Muscle layer of colon (tissue), 2 donors: Measurements from ENCODE around the gene DCC.

Experiments
- H3K27ac ChIP-seq: one replicate; pipeline ENCODE4 v1.7.0; 2013; ENCODE audit warnings: low read depth, mild to moderate bottlenecking, low read length, moderate library complexity
- H3K27me3 ChIP-seq, 2 donors: one replicate each; pipeline ENCODE4 v1.7.0; 2013; ENCODE audit warnings: low read length in 2 of 2, mild to moderate bottlenecking in 2 of 2; ENCODE audit not compliant: insufficient read depth in 2 of 2, control insufficient read depth in 1 of 2
- H3K36me3 ChIP-seq: one replicate; pipeline ENCODE4 v1.7.0; 2013; ENCODE audit warnings: mild to moderate bottlenecking, low read length; ENCODE audit not compliant: insufficient read depth
- H3K4me1 ChIP-seq: one replicate; pipeline ENCODE4 v1.7.0; 2013; ENCODE audit warnings: mild to moderate bottlenecking, low read length; ENCODE audit not compliant: insufficient read depth
- H3K4me3 ChIP-seq, 2 donors: one replicate each; pipeline ENCODE4 v1.7.0; 2013; ENCODE audit warnings: low read length in 2 of 2, low read depth in 1 of 2, mild to moderate bottlenecking in 1 of 2, moderate library complexity in 1 of 2
- H3K9ac ChIP-seq: one replicate; pipeline ENCODE4 v1.7.0; 2013; ENCODE audit warnings: low read length
- H3K9me3 ChIP-seq: one replicate; pipeline ENCODE4 v1.7.0; 2013; ENCODE audit warnings: mild to moderate bottlenecking, low read length
- donor health status: abdominal sarcoma.
- donor health status: Adenocarcinoma of cecum.

The DCC gene

GRCh38 chr18:52510139-52510538 lies 170.1 kb downstream of the DCC start:
- no peaks in the 10 kb centered on the region for H3K4me1 ChIP-seq
- H3K36me3 ChIP-seq = no peaks in the 10 kb centered on the region
- no peaks in the 10 kb centered on the region for H3K27me3 ChIP-seq
- no peaks in the 10 kb centered on the region for H3K9me3 ChIP-seq
- H3K9ac ChIP-seq = no peak overlapping the region
- no peak overlapping the region for H3K27ac ChIP-seq
- no peak overlapping the region for H3K4me3 ChIP-seq

GRCh38 chr18:52518086-52518485 lies 178.1 kb downstream of the DCC start:
- Histone ChIP-seq H3K4me3 (no peak overlapping the region), H3K4me1 (no peaks in the 10 kb centered on the region), H3K9me3 (no peaks in the 10 kb centered on the region), H3K27me3 (no peaks in the 10 kb centered on the region), H3K9ac (no peak overlapping the region), H3K27ac (no peak overlapping the region), H3K36me3 (no peaks in the 10 kb centered on the region)

GRCh38 chr18:52519021-52519420 lies 179.0 kb downstream of the DCC start:
- H3K4me1 ChIP-seq = no peaks in the 10 kb centered on the region
- H3K36me3 ChIP-seq = no peaks in the 10 kb centered on the region
- no peaks in the 10 kb centered on the region for H3K9me3 ChIP-seq
- H3K27ac ChIP-seq = no peak overlapping the region
- no peak overlapping the region for H3K9ac ChIP-seq
- H3K4me3 ChIP-seq = no peak overlapping the region
- no peaks in the 10 kb centered on the region for H3K27me3 ChIP-seq

- no peaks in the 10 kb centered on the region for H3K27me3 ChIP-seq
- no peaks in the 10 kb centered on the region for H3K4me1 ChIP-seq
- no peak overlapping the region for H3K27ac ChIP-seq
- no peak overlapping the region for H3K9ac ChIP-seq
- H3K4me3 ChIP-seq = no peak overlapping the region
- no peaks in the 10 kb centered on the region for H3K9me3 ChIP-seq
- H3K36me3 ChIP-seq = no peaks in the 10 kb centered on the region
Measured at GRCh38 chr18:52523566-52523965, 183.6 kb downstream of the DCC start.

DNA sequence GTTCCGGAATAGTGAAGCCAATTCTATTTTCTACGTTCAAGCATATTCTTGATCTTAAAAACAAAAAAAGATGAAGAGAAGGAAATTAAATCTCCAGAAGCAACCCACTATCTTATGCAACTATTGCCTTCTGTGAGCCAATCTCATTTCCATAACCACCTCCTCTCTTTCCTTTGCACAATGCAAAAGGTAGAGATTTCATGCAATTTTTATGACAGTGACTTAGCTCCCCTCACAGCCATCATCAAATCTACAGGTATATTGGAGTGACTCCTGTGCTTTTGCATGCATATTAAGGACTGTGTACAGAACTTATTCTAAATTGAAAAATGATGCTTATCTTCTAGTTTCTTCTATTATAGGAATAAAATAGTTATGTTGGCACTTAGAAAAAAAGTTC lies 191.8 kb downstream of the DCC start:
- no peaks in the 10 kb centered on the region for H3K36me3 ChIP-seq
- no peaks in the 10 kb centered on the region for H3K9me3 ChIP-seq
- no peaks in the 10 kb centered on the region for H3K27me3 ChIP-seq
- H3K27ac ChIP-seq = no peak overlapping the region
- H3K9ac ChIP-seq = no peak overlapping the region
- H3K4me1 ChIP-seq = no peaks in the 10 kb centered on the region
- H3K4me3 ChIP-seq = no peak overlapping the region

GRCh38 chr18:52536039-52536438 lies 196.0 kb downstream of the DCC start:
- H3K27me3 ChIP-seq = no peaks in the 10 kb centered on the region
- no peaks in the 10 kb centered on the region for H3K9me3 ChIP-seq
- no peaks in the 10 kb centered on the region for H3K4me1 ChIP-seq
- no peak overlapping the region for H3K9ac ChIP-seq
- no peak overlapping the region for H3K27ac ChIP-seq
- no peak overlapping the region for H3K4me3 ChIP-seq
- no peaks in the 10 kb centered on the region for H3K36me3 ChIP-seq

GRCh38 chr18:52537261-52537660 lies 197.3 kb downstream of the DCC start:
- Histone ChIP-seq H3K27ac (no peak overlapping the region), H3K4me1 (no peaks in the 10 kb centered on the region), H3K36me3 (no peaks in the 10 kb centered on the region), H3K9ac (no peak overlapping the region), H3K9me3 (no peaks in the 10 kb centered on the region), H3K27me3 (no peaks in the 10 kb centered on the region), H3K4me3 (no peak overlapping the region)

- H3K9me3 ChIP-seq = no peaks in the 10 kb centered on the region
- H3K9ac ChIP-seq = no peak overlapping the region
- no peak overlapping the region for H3K27ac ChIP-seq
- H3K4me3 ChIP-seq = no peak overlapping the region
- H3K36me3 ChIP-seq = no peaks in the 10 kb centered on the region
- H3K4me1 ChIP-seq = no peaks in the 10 kb centered on the region
- H3K27me3 ChIP-seq = no peaks in the 10 kb centered on the region
Measured at GRCh38 chr18:52541056-52541455, 201.1 kb downstream of the DCC start.

GRCh38 chr18:52544086-52544485 lies 204.1 kb downstream of the DCC start:
- no peak overlapping the region for H3K27ac ChIP-seq
- H3K9me3 ChIP-seq = no peaks in the 10 kb centered on the region
- H3K4me1 ChIP-seq = no peaks in the 10 kb centered on the region
- H3K36me3 ChIP-seq = no peaks in the 10 kb centered on the region
- no peak overlapping the region for H3K9ac ChIP-seq
- no peak overlapping the region for H3K4me3 ChIP-seq
- H3K27me3 ChIP-seq = no peaks in the 10 kb centered on the region

GRCh38 chr18:52546686-52547346 lies 206.8 kb downstream of the DCC start:
- H3K4me3 ChIP-seq = no peak overlapping the region
- H3K9me3 ChIP-seq = no peaks in the 10 kb centered on the region
- H3K9ac ChIP-seq = no peak overlapping the region
- H3K27ac ChIP-seq = no peak overlapping the region
- H3K36me3 ChIP-seq = no peaks in the 10 kb centered on the region
- H3K4me1 ChIP-seq = no peaks in the 10 kb centered on the region
- H3K27me3 ChIP-seq = no peaks in the 10 kb centered on the region

- Histone ChIP-seq H3K9me3 (no peaks in the 10 kb centered on the region), H3K36me3 (no peaks in the 10 kb centered on the region), H3K27ac (no peak overlapping the region), H3K4me1 (no peaks in the 10 kb centered on the region), H3K9ac (no peak overlapping the region), H3K27me3 (no peaks in the 10 kb centered on the region), H3K4me3 (no peak overlapping the region)
Measured at GRCh38 chr18:52553441-52553840, 213.4 kb downstream of the DCC start.

GRCh38 chr18:52554180-52554579 lies 214.2 kb downstream of the DCC start:
- Histone ChIP-seq H3K27me3 (no peaks in the 10 kb centered on the region), H3K36me3 (no peaks in the 10 kb centered on the region), H3K4me3 (no peak overlapping the region), H3K4me1 (no peaks in the 10 kb centered on the region), H3K9me3 (no peaks in the 10 kb centered on the region), H3K9ac (no peak overlapping the region), H3K27ac (no peak overlapping the region)
